MM.1S (cell line): ENCODE data around the gene NPAT.

Source experiments
- DNase-seq: peaks from one replicate; pipeline ENCODE4 v3.0.0-alpha.2; 2015
- H2AFZ ChIP-seq: fragments of 300-600 bp; sonication (generic); 2 replicates; pipeline ENCODE4 v1.6.0; 2016; ENCODE audit warnings: antibody characterized with exemption, low read length
- H3F3A ChIP-seq: fragments of 300-600 bp; sonication (generic); 2 replicates; pipeline ENCODE4 v1.6.1; 2016; ENCODE audit warnings: mild to moderate bottlenecking, antibody characterized with exemption, low read length, moderate library complexity, mixed read lengths; ENCODE audit not compliant: insufficient read depth
- H3K27ac ChIP-seq: fragments of 300-600 bp; sonication (generic); 2 replicates; pipeline ENCODE4 v1.5.1; 2016; ENCODE audit warnings: mild to moderate bottlenecking, low read length
- H3K27me3 ChIP-seq: fragments of 300-600 bp; sonication (generic); replicated peaks from 2 replicates; pipeline ENCODE4 v1.6.0; 2016; ENCODE audit warnings: low read length; ENCODE audit not compliant: insufficient read depth
- H3K36me3 ChIP-seq: fragments of 300-600 bp; sonication (generic); replicated peaks from 2 replicates; pipeline ENCODE4 v1.6.1; 2016; ENCODE audit warnings: mild to moderate bottlenecking, low read length, mixed read lengths; ENCODE audit not compliant: insufficient read depth
- H3K4me1 ChIP-seq: fragments of 300-600 bp; sonication (generic); 2 replicates; pipeline ENCODE4 v1.6.1; 2016; ENCODE audit warnings: low read length, mixed read lengths
- H3K4me2 ChIP-seq: fragments of 300-600 bp; sonication (generic); 2 replicates; pipeline ENCODE4 v1.6.0; 2016; ENCODE audit warnings: low read depth, low read length
- H3K4me3 ChIP-seq: fragments of 300-600 bp; sonication (generic); 2 replicates; pipeline ENCODE4 v1.5.1; 2016; ENCODE audit warnings: low read length, mixed read lengths
- H3K79me2 ChIP-seq: fragments of 300-600 bp; sonication (generic); 2 replicates; pipeline ENCODE4 v1.6.1; 2016; ENCODE audit warnings: mixed run types, low read length, mixed read lengths
- H3K9ac ChIP-seq: fragments of 300-600 bp; sonication (generic); 2 replicates; pipeline ENCODE4 v1.6.1; 2016; ENCODE audit warnings: low read length, mixed read lengths
- H3K9me2 ChIP-seq: fragments of 300-600 bp; sonication (generic); replicated peaks from 2 replicates; pipeline ENCODE4 v1.6.1; 2016; ENCODE audit warnings: mild to moderate bottlenecking, low read length, mixed read lengths; ENCODE audit not compliant: insufficient read depth
- H3K9me3 ChIP-seq: fragments of 300-600 bp; sonication (generic); replicated peaks from 2 replicates; pipeline ENCODE4 v1.6.1; 2016; ENCODE audit warnings: mild to moderate bottlenecking, low read length, mixed read lengths; ENCODE audit not compliant: insufficient read depth
- H4K20me1 ChIP-seq: fragments of 300-600 bp; sonication (generic); 2 replicates; pipeline ENCODE4 v1.6.1; 2016; ENCODE audit warnings: mild to moderate bottlenecking, low read length, moderate library complexity, mixed read lengths; ENCODE audit not compliant: insufficient read depth
- EZH2 ChIP-seq: fragments of 300-600 bp; sonication (generic); optimal IDR thresholded peaks from 2 replicates; pipeline ENCODE3; 2017; ENCODE audit warnings: low read depth, mild to moderate bottlenecking, antibody characterized with exemption, low read length, mixed read lengths
- EZH2phosphoT487 ChIP-seq: fragments of 300-600 bp; sonication (generic); IDR thresholded peaks from 2 replicates; pipeline ENCODE4 v1.6.1; 2018; ENCODE audit warnings: antibody characterized with exemption, low read length
- TF ChIP-seq, protein P1 (sequence below): fragments of 300-600 bp; sonication (generic); IDR thresholded peaks from 2 replicates; pipeline ENCODE4 v1.5.1; 2016; ENCODE audit warnings: antibody characterized with exemption, low read length, mixed read lengths

The NPAT gene

DNA sequence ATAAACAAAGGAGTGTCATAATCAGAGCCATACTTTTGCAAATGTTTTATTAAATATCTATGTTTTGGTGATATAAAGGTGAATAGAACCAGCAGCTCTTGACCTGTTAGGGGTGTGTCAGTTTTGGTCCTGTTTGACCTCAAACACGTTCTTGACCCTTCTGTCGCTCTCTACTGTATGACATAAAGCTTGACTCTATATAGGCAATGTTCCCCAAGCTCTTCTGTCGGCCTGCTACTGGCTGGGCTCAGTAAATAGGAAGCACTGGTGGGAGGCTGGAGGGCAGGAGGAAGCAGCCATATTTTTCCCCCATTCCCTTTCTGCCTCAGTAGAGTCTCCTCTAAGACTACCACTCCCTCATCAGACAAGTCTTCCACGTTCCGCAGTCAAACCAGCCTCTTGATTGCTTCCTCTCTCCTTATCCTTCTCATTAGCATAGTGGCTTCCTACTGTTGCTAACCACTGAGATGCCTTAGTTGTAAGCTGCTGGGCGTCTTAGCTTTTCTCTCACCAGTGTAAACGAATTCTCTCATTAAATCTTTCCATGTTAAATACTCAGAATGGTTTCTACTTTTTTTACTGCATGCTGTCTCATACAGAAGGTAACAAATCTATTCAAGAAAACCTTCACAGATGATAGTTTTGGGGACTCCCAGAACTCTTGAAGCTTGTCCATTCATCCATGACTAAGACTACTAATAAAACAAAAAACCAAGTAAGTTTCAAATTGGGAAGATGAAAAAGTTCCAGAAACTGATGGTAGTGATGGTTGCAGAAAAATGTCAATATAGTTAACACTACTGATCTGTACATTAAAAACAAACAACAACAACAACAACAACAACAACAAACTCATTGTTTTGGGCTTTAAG lies 3.3 kb downstream of the NPAT start:
- H3K9me2 ChIP-seq = no peaks in the 10 kb centered on the region
- H3K4me3 ChIP-seq = no peak overlapping the region
- H3K9ac ChIP-seq = no peak overlapping the region
- H2AFZ ChIP-seq = no peak overlapping the region
- no peak overlapping the region for H3K27ac ChIP-seq
- no peaks in the 10 kb centered on the region for H3K27me3 ChIP-seq
- H3K36me3 ChIP-seq = no peaks in the 10 kb centered on the region
- peaks cover 87% of the 10 kb centered on the region for H3K79me2 ChIP-seq
- peaks cover 24% of the 10 kb centered on the region for H3F3A ChIP-seq
- TF ChIP-seq, protein P1, sequence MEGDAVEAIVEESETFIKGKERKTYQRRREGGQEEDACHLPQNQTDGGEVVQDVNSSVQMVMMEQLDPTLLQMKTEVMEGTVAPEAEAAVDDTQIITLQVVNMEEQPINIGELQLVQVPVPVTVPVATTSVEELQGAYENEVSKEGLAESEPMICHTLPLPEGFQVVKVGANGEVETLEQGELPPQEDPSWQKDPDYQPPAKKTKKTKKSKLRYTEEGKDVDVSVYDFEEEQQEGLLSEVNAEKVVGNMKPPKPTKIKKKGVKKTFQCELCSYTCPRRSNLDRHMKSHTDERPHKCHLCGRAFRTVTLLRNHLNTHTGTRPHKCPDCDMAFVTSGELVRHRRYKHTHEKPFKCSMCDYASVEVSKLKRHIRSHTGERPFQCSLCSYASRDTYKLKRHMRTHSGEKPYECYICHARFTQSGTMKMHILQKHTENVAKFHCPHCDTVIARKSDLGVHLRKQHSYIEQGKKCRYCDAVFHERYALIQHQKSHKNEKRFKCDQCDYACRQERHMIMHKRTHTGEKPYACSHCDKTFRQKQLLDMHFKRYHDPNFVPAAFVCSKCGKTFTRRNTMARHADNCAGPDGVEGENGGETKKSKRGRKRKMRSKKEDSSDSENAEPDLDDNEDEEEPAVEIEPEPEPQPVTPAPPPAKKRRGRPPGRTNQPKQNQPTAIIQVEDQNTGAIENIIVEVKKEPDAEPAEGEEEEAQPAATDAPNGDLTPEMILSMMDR = no peak
- no peak for TF ChIP-seq EZH2
- TF ChIP-seq EZH2phosphoT487 = no peak
- peaks cover 12% of the 10 kb centered on the region for H3K4me1 ChIP-seq
- no peak for DNase-seq
- H3K4me2 ChIP-seq = no peak overlapping the region
- H3K9me3 ChIP-seq = no peaks in the 10 kb centered on the region
- H4K20me1 ChIP-seq = peaks cover 6% of the 10 kb centered on the region; the same call in 1 of the 2 replicates

DNA sequence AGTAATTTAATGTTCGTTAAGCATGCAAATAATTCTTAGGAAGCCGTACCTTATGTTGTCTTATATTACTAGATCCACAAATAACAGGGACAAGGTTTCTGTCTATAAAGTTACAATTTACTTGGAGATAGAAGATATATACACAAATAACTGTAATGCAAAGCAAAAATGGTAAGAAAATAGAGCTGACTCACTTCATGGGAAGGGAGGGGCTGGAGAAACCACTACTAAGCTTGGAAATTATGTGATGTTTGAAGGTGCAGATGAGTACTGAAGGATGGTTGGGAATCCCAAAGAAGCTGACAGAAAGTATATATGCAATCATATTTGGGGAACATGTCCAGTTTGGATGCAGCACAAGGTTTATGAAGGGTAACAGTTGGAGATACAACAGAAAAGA lies 4.0 kb downstream of the NPAT start:
- no peak for DNase-seq
- Histone ChIP-seq H3K9me3 (no peaks in the 10 kb centered on the region), H4K20me1 (peaks cover 6% of the 10 kb centered on the region; the same call in 1 of the 2 replicates), H3K9ac (no peak overlapping the region), H3K79me2 (peaks cover 87% of the 10 kb centered on the region), H3K4me3 (no peak overlapping the region), H3K9me2 (no peaks in the 10 kb centered on the region), H3K27ac (no peak overlapping the region), H2AFZ (no peak overlapping the region), H3K36me3 (0 out of 2 replicates have a peak, but pooled peaks cover 3% of the 10 kb centered on the region), H3K4me1 (peaks cover 10% of the 10 kb centered on the region), H3K4me2 (no peak overlapping the region), H3K27me3 (no peaks in the 10 kb centered on the region), H3F3A (peaks cover 18% of the 10 kb centered on the region)
- TF ChIP-seq, protein P1 = no peak
- no peak for TF ChIP-seq EZH2phosphoT487
- no peak for TF ChIP-seq EZH2

DNA sequence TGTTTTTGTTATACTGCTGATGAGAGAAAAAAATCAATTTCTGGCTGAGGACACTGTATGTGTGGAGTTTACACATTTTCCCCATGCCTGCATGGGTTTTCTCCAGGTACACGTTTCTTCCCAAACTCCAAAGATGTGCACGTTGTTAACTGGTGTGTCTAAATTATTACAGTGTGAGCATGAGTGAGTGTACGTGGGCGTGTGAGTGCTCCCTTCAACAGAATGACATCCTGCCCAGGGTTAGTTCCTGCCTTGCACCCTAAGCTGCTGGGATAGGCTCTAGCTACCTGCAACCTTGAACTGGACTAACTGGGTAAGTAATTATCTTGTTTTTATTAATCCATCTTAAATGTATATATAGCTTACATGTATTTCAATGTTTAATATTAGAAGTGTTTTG lies 5.5 kb downstream of the NPAT start:
- peaks cover 8% of the 10 kb centered on the region for H3F3A ChIP-seq
- TF ChIP-seq, protein P1 = no peak
- TF ChIP-seq EZH2 = no peak
- no peak for TF ChIP-seq EZH2phosphoT487
- H3K4me2 ChIP-seq = no peak overlapping the region
- no peaks in the 10 kb centered on the region for H3K27me3 ChIP-seq
- H3K4me1 ChIP-seq = peaks cover 10% of the 10 kb centered on the region
- DNase-seq = no peak
- H3K9ac ChIP-seq = no peak overlapping the region
- H3K79me2 ChIP-seq = peaks cover 95% of the 10 kb centered on the region
- H3K36me3 ChIP-seq = 0 out of 2 replicates have a peak, but pooled peaks cover 4% of the 10 kb centered on the region
- H4K20me1 ChIP-seq = peaks cover 6% of the 10 kb centered on the region; the same call in 1 of the 2 replicates
- H2AFZ ChIP-seq = no peak overlapping the region
- no peak overlapping the region for H3K4me3 ChIP-seq
- no peaks in the 10 kb centered on the region for H3K9me3 ChIP-seq
- no peaks in the 10 kb centered on the region for H3K9me2 ChIP-seq
- no peak overlapping the region for H3K27ac ChIP-seq
